Activated naive CD4-positive, alpha-beta T cell treated with anti-CD3 and anti-CD28 coated beads, Interleukin-2, amount 10 ng/mL, durations not matched to agents 7 days and 5 days (primary cell): Measurements from ENCODE around the gene CYP4B1.

Experiments used
- CTCF ChIA-PET: fragments of 350-600 bp; sonication (Branson Sonifier 250); formaldehyde crosslinking; loops from one replicate; lab custom pipeline; 2021; ENCODE audit warnings: antibody characterized with exemption; lab: Charles Lee
- DNase-seq: peaks from one replicate; pipeline ENCODE4 v3.0.0-alpha.2; 2020
- H3K27ac Mint-ChIP-seq: one replicate; pipeline ENCODE4 v1.8.0; 2021; ENCODE audit warnings: mild to moderate bottlenecking, moderate library complexity, mixed read lengths
- H3K27me3 Mint-ChIP-seq: one replicate; pipeline ENCODE4 v1.8.0; 2021; ENCODE audit warnings: mild to moderate bottlenecking, mixed read lengths
- H3K36me3 Mint-ChIP-seq: one replicate; pipeline ENCODE4 v1.8.0; 2021; ENCODE audit warnings: mixed read lengths
- H3K4me1 Mint-ChIP-seq: one replicate; pipeline ENCODE4 v1.8.0; 2021; ENCODE audit warnings: mixed read lengths
- H3K4me3 Mint-ChIP-seq: one replicate; pipeline ENCODE4 v1.8.0; 2021; ENCODE audit warnings: mild to moderate bottlenecking, moderate library complexity, mixed read lengths
- H3K9me3 Mint-ChIP-seq: one replicate; pipeline ENCODE4 v1.8.0; 2021; ENCODE audit warnings: mixed read lengths

The CYP4B1 gene

GRCh38 chr1:46804027-46804889 lies 5.4 kb downstream of the CYP4B1 start:
- H3K27me3 Mint-ChIP-seq: peaks cover 10% of the 10 kb centered on the region
- no peak overlapping the region for H3K27ac Mint-ChIP-seq
- no peaks in the 10 kb centered on the region for H3K4me1 Mint-ChIP-seq
- peaks cover 3% of the 10 kb centered on the region for H3K9me3 Mint-ChIP-seq
- H3K4me3 Mint-ChIP-seq: no peak overlapping the region
- CTCF ChIA-PET: interaction anchor here (0.6 kb wide), 1 partner anchor 33 kb away, joined by 3 read pairs; no protein-coding TSS in a partner anchor
- H3K36me3 Mint-ChIP-seq: no peaks in the 10 kb centered on the region
- no peak for DNase-seq

- Mint-ChIP-seq H3K36me3 (no peaks in the 10 kb centered on the region), H3K4me3 (no peak overlapping the region), H3K4me1 (no peaks in the 10 kb centered on the region), H3K27me3 (peaks cover 9% of the 10 kb centered on the region), H3K27ac (no peak overlapping the region), H3K9me3 (peaks cover 3% of the 10 kb centered on the region)
- DNase-seq: no peak
- CTCF ChIA-PET: no interaction called here
Observed at GRCh38 chr1:46804926-46805325, 6.1 kb downstream of the CYP4B1 start.

GRCh38 chr1:46805755-46806154 lies 6.9 kb downstream of the CYP4B1 start:
- no peak overlapping the region for H3K4me3 Mint-ChIP-seq
- peaks cover 3% of the 10 kb centered on the region for H3K9me3 Mint-ChIP-seq
- peaks cover 6% of the 10 kb centered on the region for H3K27me3 Mint-ChIP-seq
- CTCF ChIA-PET: no interaction called here
- no peaks in the 10 kb centered on the region for H3K4me1 Mint-ChIP-seq
- H3K36me3 Mint-ChIP-seq: no peaks in the 10 kb centered on the region
- no peak overlapping the region for H3K27ac Mint-ChIP-seq
- DNase-seq: no peak

GRCh38 chr1:46806196-46807020 lies 7.6 kb downstream of the CYP4B1 start:
- H3K4me1 Mint-ChIP-seq: no peaks in the 10 kb centered on the region
- H3K36me3 Mint-ChIP-seq: no peaks in the 10 kb centered on the region
- peaks cover 6% of the 10 kb centered on the region for H3K27me3 Mint-ChIP-seq
- peaks cover 3% of the 10 kb centered on the region for H3K9me3 Mint-ChIP-seq
- no peak overlapping the region for H3K4me3 Mint-ChIP-seq
- H3K27ac Mint-ChIP-seq: no peak overlapping the region
- DNase-seq: no peak
- CTCF ChIA-PET: no interaction called here

- peaks cover 6% of the 10 kb centered on the region for H3K27me3 Mint-ChIP-seq
- CTCF ChIA-PET: no interaction called here
- no peak overlapping the region for H3K27ac Mint-ChIP-seq
- H3K4me3 Mint-ChIP-seq: no peak overlapping the region
- no peak for DNase-seq
- H3K9me3 Mint-ChIP-seq: peaks cover 3% of the 10 kb centered on the region
- no peaks in the 10 kb centered on the region for H3K36me3 Mint-ChIP-seq
- H3K4me1 Mint-ChIP-seq: no peaks in the 10 kb centered on the region
Observed at GRCh38 chr1:46807046-46807972, 8.5 kb downstream of the CYP4B1 start.

GRCh38 chr1:46809071-46809470 lies 10.2 kb downstream of the CYP4B1 start:
- no peak overlapping the region for H3K27ac Mint-ChIP-seq
- CTCF ChIA-PET: no interaction called here
- DNase-seq: no peak
- H3K4me1 Mint-ChIP-seq: no peaks in the 10 kb centered on the region
- H3K27me3 Mint-ChIP-seq: peaks cover 6% of the 10 kb centered on the region
- no peaks in the 10 kb centered on the region for H3K36me3 Mint-ChIP-seq
- no peak overlapping the region for H3K4me3 Mint-ChIP-seq
- peaks cover 3% of the 10 kb centered on the region for H3K9me3 Mint-ChIP-seq

- no peaks in the 10 kb centered on the region for H3K4me1 Mint-ChIP-seq
- H3K27me3 Mint-ChIP-seq: peaks cover 6% of the 10 kb centered on the region
Observed at GRCh38 chr1:46809904-46810303, 11.1 kb downstream of the CYP4B1 start.

GRCh38 chr1:46810596-46810995 lies 11.8 kb downstream of the CYP4B1 start:
- H3K4me1 Mint-ChIP-seq: no peaks in the 10 kb centered on the region
- H3K27me3 Mint-ChIP-seq: peaks cover 10% of the 10 kb centered on the region
- H3K27ac Mint-ChIP-seq: no peak overlapping the region
- H3K9me3 Mint-ChIP-seq: peaks cover 3% of the 10 kb centered on the region
- CTCF ChIA-PET: no interaction called here
- no peak for DNase-seq
- H3K36me3 Mint-ChIP-seq: no peaks in the 10 kb centered on the region
- no peak overlapping the region for H3K4me3 Mint-ChIP-seq

More at GRCh38 chr1:46809904-46810303, 11.1 kb downstream of the CYP4B1 start:
- CTCF ChIA-PET: no interaction called here
- no peak for DNase-seq
- H3K9me3 Mint-ChIP-seq: peaks cover 3% of the 10 kb centered on the region
- no peaks in the 10 kb centered on the region for H3K36me3 Mint-ChIP-seq
- H3K4me3 Mint-ChIP-seq: no peak overlapping the region
- no peak overlapping the region for H3K27ac Mint-ChIP-seq

- H3K4me1 Mint-ChIP-seq: no peaks in the 10 kb centered on the region
- H3K36me3 Mint-ChIP-seq: no peaks in the 10 kb centered on the region
- DNase-seq: no peak
- no peak overlapping the region for H3K27ac Mint-ChIP-seq
- H3K27me3 Mint-ChIP-seq: peaks cover 12% of the 10 kb centered on the region
- H3K9me3 Mint-ChIP-seq: peaks cover 3% of the 10 kb centered on the region
- no peak overlapping the region for H3K4me3 Mint-ChIP-seq
- CTCF ChIA-PET: no interaction called here
Observed at GRCh38 chr1:46811053-46811452, 12.2 kb downstream of the CYP4B1 start.

- Mint-ChIP-seq H3K27me3 (peaks cover 10% of the 10 kb centered on the region), H3K27ac (no peak overlapping the region), H3K36me3 (no peaks in the 10 kb centered on the region), H3K4me1 (no peaks in the 10 kb centered on the region), H3K9me3 (peaks cover 3% of the 10 kb centered on the region), H3K4me3 (no peak overlapping the region)
- DNase-seq: no peak
- CTCF ChIA-PET: no interaction called here
Observed at GRCh38 chr1:46812065-46812963, 13.5 kb downstream of the CYP4B1 start.

GRCh38 chr1:46812996-46813857 lies 14.4 kb downstream of the CYP4B1 start:
- H3K4me3 Mint-ChIP-seq: no peak overlapping the region
- no peaks in the 10 kb centered on the region for H3K36me3 Mint-ChIP-seq
- no peaks in the 10 kb centered on the region for H3K9me3 Mint-ChIP-seq
- H3K4me1 Mint-ChIP-seq: no peaks in the 10 kb centered on the region
- H3K27ac Mint-ChIP-seq: no peak overlapping the region
- DNase-seq: no peak
- CTCF ChIA-PET: no interaction called here
- peaks cover 7% of the 10 kb centered on the region for H3K27me3 Mint-ChIP-seq

- Mint-ChIP-seq H3K4me1 (no peaks in the 10 kb centered on the region), H3K9me3 (no peaks in the 10 kb centered on the region), H3K27me3 (peaks cover 7% of the 10 kb centered on the region), H3K36me3 (no peaks in the 10 kb centered on the region), H3K4me3 (no peak overlapping the region), H3K27ac (no peak overlapping the region)
- CTCF ChIA-PET: no interaction called here
- DNase-seq: no peak
Observed at GRCh38 chr1:46813858-46814396, 15.1 kb downstream of the CYP4B1 start.
